T-cell (primary cell): ENCODE data around the gene PACSIN3. TPM values are rescaled to one million over a fixed set of nuclear protein-coding genes. Genes with fewer than 3 reads are reported as not detected.

Experiments
- ATAC-seq, 4 experiments: fragments of 200-7000 bp in 3 of 4; fragments of 150-1000 bp in 1 of 4; cut with Tn5 transposase; replicated peaks in 1 of 4; 1 replicate in 3 of 4; 2 replicates in 1 of 4; pipeline ENCODE4 v1.10.0; 2021; ENCODE audit warnings: moderate library complexity in 3 of 4, mild to moderate bottlenecking in 2 of 4, moderate number of reproducible peaks in 1 of 4
- CTCF ChIA-PET, 2 donors: fragments of 300-600 bp; sonication (Branson Sonifier 250); formaldehyde crosslinking; loops; one replicate each; lab custom pipeline; 2022; ENCODE audit warnings: antibody characterized with exemption in 2 of 2; lab: Charles Lee
- POLR2A ChIA-PET, 2 donors: fragments of 300-600 bp; sonication (Branson Sonifier 250); formaldehyde crosslinking; loops; one replicate each; lab custom pipeline; 2022; ENCODE audit warnings: antibody characterized with exemption in 2 of 2; lab: Charles Lee
- DNase-seq, 35 experiments: peaks; one replicate each; pipeline versions ENCODE4 v3.0.0 to v3.0.0-alpha.2; 2013 to 2023
- H3K27ac ChIP-seq: one replicate; pipeline ENCODE4 v1.5.1; 2013; ENCODE audit warnings: low read length
- H3K27me3 ChIP-seq, 2 experiments: replicated peaks in 1 of 2; 1 replicate in 1 of 2; 2 replicates in 1 of 2; pipeline versions ENCODE4 v1.6.1 to v1.7.0; 2013; ENCODE audit warnings: low read length in 1 of 2, mixed read lengths in 1 of 2; ENCODE audit not compliant: control insufficient read depth in 2 of 2, insufficient read depth in 2 of 2; ENCODE audit errors: extremely low read depth in 1 of 2
- H3K36me3 ChIP-seq, 2 donors: 1 replicate in 1 of 2; 2 replicates in 1 of 2; pipeline versions ENCODE4 v1.6.1 to v1.7.0; 2013; ENCODE audit warnings: low read length in 1 of 2; ENCODE audit not compliant: control insufficient read depth in 2 of 2, insufficient read depth in 1 of 2; ENCODE audit errors: extremely low read depth in 1 of 2
- H3K4me1 ChIP-seq, 2 experiments: 1 replicate in 1 of 2; 2 replicates in 1 of 2; pipeline versions ENCODE4 v1.6.1 to v1.7.0; 2013; ENCODE audit warnings: low read length in 2 of 2, mixed read lengths in 1 of 2; ENCODE audit not compliant: insufficient read depth in 2 of 2, control insufficient read depth in 1 of 2; ENCODE audit errors: extremely low read depth in 1 of 2
- H3K4me3 ChIP-seq, 2 donors: 1 replicate in 1 of 2; 2 replicates in 1 of 2; pipeline versions ENCODE4 v1.5.1 to v1.7.0; 2013; ENCODE audit warnings: mild to moderate bottlenecking in 2 of 2, low read length in 1 of 2, moderate library complexity in 1 of 2; ENCODE audit not compliant: control insufficient read depth in 1 of 2; ENCODE audit errors: extremely low read depth in 1 of 2
- H3K9me3 ChIP-seq: 2 replicates; pipeline ENCODE4 v1.7.0; 2013
- H3K27ac Mint-ChIP-seq, 2 donors: one replicate each; pipeline ENCODE4 v1.8.0; 2020 to 2021; ENCODE audit warnings: mild to moderate bottlenecking in 2 of 2, mixed read lengths in 2 of 2
- H3K27me3 Mint-ChIP-seq, 2 donors: one replicate each; pipeline ENCODE4 v1.8.0; 2021 to 2022; ENCODE audit warnings: mixed read lengths in 2 of 2
- H3K36me3 Mint-ChIP-seq: one replicate; pipeline ENCODE4 v1.8.0; 2021; ENCODE audit warnings: mixed read lengths
- H3K4me1 Mint-ChIP-seq, 3 donors: one replicate each; pipeline ENCODE4 v1.8.0; 2020 to 2022; ENCODE audit warnings: mixed read lengths in 3 of 3, mild to moderate bottlenecking in 1 of 3
- H3K4me3 Mint-ChIP-seq, 3 donors: one replicate each; pipeline ENCODE4 v1.8.0; 2020 to 2022; ENCODE audit warnings: mild to moderate bottlenecking in 3 of 3, mixed read lengths in 3 of 3, moderate library complexity in 3 of 3
- H3K9me3 Mint-ChIP-seq, 3 donors: one replicate each; pipeline ENCODE4 v1.8.0; 2020 to 2022; ENCODE audit warnings: mixed read lengths in 3 of 3
- WGBS: methylation state at CpG from one replicate; pipeline ENCODE4 v1.1.5; 2013; ENCODE audit warnings: missing lambda C conversion rate; ENCODE audit not compliant: insufficient coverage; 5-methylcytosine and 5-hydroxymethylcytosine counted together
- total RNA-seq, 35 experiments: library from RNA in 6 of 35; stranded (reverse) in 6 of 35; fragments of 120-200 nt in 1 of 35; gene quantifications; one replicate each; pipeline versions ENCODE4 v1.2.1 to v1.2.4 and lab custom pipeline; 2013 to 2026

The PACSIN3 gene
- total RNA-seq, 5 donors from 2014 or later (not counting 1 experiment from before 2014, with no cell fraction given) = 0.49 to 1.9 (median 1.4) TPM; not detected in 1

- H3K4me1 ChIP-seq = peaks cover 15 to 50% of the 10 kb centered on the region in 2 experiments
- peaks cover 38 to 46% (median 41%) of the 10 kb centered on the region in 3 donors for H3K4me1 Mint-ChIP-seq
These were observed 8.4 kb downstream of the PACSIN3 start for GRCh38 chr11:47177846-47178245.

DNA sequence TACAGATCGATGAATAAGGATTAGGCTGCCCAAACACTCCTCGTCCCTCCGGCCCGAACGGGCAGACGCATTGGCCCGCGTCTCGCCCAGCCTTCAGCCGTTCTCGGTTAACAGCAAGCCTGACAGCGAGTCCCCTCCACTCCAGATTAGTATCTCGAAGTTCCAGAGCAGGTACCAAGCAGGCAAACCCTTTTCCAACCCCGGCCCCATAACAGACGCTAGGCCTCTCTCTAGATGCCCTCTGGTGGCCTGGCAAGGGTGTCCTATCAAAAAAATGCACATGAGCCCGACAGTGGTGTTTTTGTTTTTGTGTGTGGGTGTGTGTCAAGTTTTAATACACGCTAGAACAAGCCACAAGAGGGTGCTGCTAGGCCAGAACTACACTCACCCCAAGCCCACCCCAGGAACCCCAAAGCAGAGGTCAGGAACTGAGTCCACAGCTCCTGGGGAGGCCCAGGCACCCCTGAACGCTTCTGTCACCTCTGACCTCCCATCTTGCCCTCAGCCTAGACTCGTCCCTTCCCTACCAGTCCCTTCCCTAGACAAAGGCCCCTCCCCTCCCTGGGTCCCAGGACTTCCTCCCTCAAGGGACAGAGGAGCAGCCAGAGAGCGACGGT lies 8.9 kb downstream of the PACSIN3 start:
- Histone ChIP-seq H3K27ac (peak overlapping the region; percentile 98), H3K27me3 (peaks cover 0 to 7% of the 10 kb centered on the region in 2 experiments), H3K4me3 (peak overlapping the region; percentile 81 to 100), H3K9me3 (no peaks in the 10 kb centered on the region), H3K36me3 (peaks cover 0 to 25% of the 10 kb centered on the region in 2 donors), H3K4me1 (peaks cover 16 to 56% of the 10 kb centered on the region in 2 experiments)
- Mint-ChIP-seq H3K27me3 (peaks cover 0 to 2% of the 10 kb centered on the region in 2 donors), H3K4me1 (peaks cover 43 to 51% (median 45%) of the 10 kb centered on the region in 3 donors), H3K27ac (peak overlapping the region; percentile 99 to 100), H3K4me3 (peak overlapping the region; percentile 95 to 98 (median 96)), H3K36me3 (peaks cover 8% of the 10 kb centered on the region), H3K9me3 (no peaks in the 10 kb centered on the region)
- ChIA-PET POLR2A (interaction anchor here in 1 of 2 donors (1.2 kb wide), 1 partner anchor 37 kb away, joined by 4 read pairs; the partner anchor contains the start of gene DDB2), CTCF (interaction anchor here (0.6 to 1.8 kb wide), 9 partner anchors 10 to 277 kb away, joined by 3 to 7 read pairs (median 5); partner anchors contain the start of genes DDB2 (in 1 of the 2) and PACSIN3 (in 1 of the 2))
- DNase-seq (peak in 34 of 35 experiments; percentile 61 to 87 (median 74)), ATAC-seq (peak; percentile 65 to 74 (median 70))
- WGBS = 5% methylated on average over 14 of the region's 21 CpGs

More at GRCh38 chr11:47177846-47178245, 8.4 kb downstream of the PACSIN3 start:
- Mint-ChIP-seq H3K36me3 (peaks cover 5% of the 10 kb centered on the region), H3K27ac (peak overlapping the region; percentile 99 to 100), H3K27me3 (peaks cover 0 to 5% of the 10 kb centered on the region in 2 donors), H3K4me3 (peak overlapping the region; percentile 95 to 98 (median 96)), H3K9me3 (no peaks in the 10 kb centered on the region)
- ChIA-PET POLR2A (interaction anchor here in 1 of 2 donors (0.6 to 1.2 kb wide), 2 partner anchors 36 to 124 kb away, joined by 4 to 6 read pairs; partner anchors contain the start of gene DDB2), CTCF (interaction anchor here (0.6 to 1.8 kb wide), 8 partner anchors 9 to 275 kb away, joined by 3 to 7 read pairs (median 4); partner anchors contain the start of genes DDB2 (in 1 of the 2) and PACSIN3 (in 1 of the 2))
- Histone ChIP-seq H3K27ac (peak overlapping the region; percentile 98), H3K27me3 (peaks cover 0 to 12% of the 10 kb centered on the region in 2 experiments), H3K36me3 (peaks cover 0 to 20% of the 10 kb centered on the region in 2 donors), H3K4me3 (peak overlapping the region in 1 of 2 donors; percentile 100), H3K9me3 (no peaks in the 10 kb centered on the region)
- DNase-seq = no peak
- ATAC-seq = no peak
- WGBS = 81% methylated on average over 6 of the region's 6 CpGs

GRCh38 chr11:47176328-47177228 lies 9.7 kb downstream of the PACSIN3 start, which contains the start of gene ARFGAP2:
Gene ARFGAP2 (minus strand): TSS chr11:47176879. CDS start chr11:47176853, 26 bp downstream.
- Mint-ChIP-seq H3K4me1 (peaks cover 47 to 56% (median 49%) of the 10 kb centered on the region in 3 donors), H3K27ac (peak within 1 kb of the TSS; percentile 99 to 100), H3K27me3 (peaks cover 0 to 2% of the 10 kb centered on the region in 2 donors), H3K36me3 (peaks cover 11% of the 10 kb centered on the region), H3K9me3 (no peaks in the 10 kb centered on the region), H3K4me3 (peak within 1 kb of the TSS; percentile 95 to 98 (median 96))
- DNase-seq = peak; percentile 86 to 98 (median 95)
- under 1% methylated on average over 69 of the region's 89 CpGs for WGBS
- peaks cover 4 to 33% of the 10 kb centered on the region in 2 donors for H3K36me3 ChIP-seq
- H3K27me3 ChIP-seq = peaks cover 0 to 5% of the 10 kb centered on the region in 2 experiments
- peak within 1 kb of the TSS; percentile 96 to 100 for H3K4me3 ChIP-seq
- ChIA-PET CTCF (interaction anchor here (0.6 to 1.7 kb wide), 4 partner anchors 10 to 278 kb away, joined by 3 to 6 read pairs (median 5); partner anchors contain the start of gene PACSIN3 (in 1 of the 2)), POLR2A (interaction anchor here in 1 of 2 donors (1.0 kb wide), 1 partner anchor 44 kb away, joined by 3 read pairs; no protein-coding TSS in a partner anchor)
- peak; percentile 93 to 95 (median 94) for ATAC-seq
- peak within 1 kb of the TSS; percentile 98 for H3K27ac ChIP-seq
- peaks cover 16 to 58% of the 10 kb centered on the region in 2 experiments for H3K4me1 ChIP-seq
- no peaks in the 10 kb centered on the region for H3K9me3 ChIP-seq

GRCh38 chr11:47175746-47176327 lies 10.4 kb downstream of the PACSIN3 start:
- Histone ChIP-seq H3K36me3 (peaks cover 6 to 40% of the 10 kb centered on the region in 2 donors), H3K27me3 (no peaks in the 10 kb centered on the region), H3K4me1 (peaks cover 19 to 58% of the 10 kb centered on the region in 2 experiments), H3K27ac (peak overlapping the region; percentile 92), H3K4me3 (peak overlapping the region; percentile 96 to 100), H3K9me3 (no peaks in the 10 kb centered on the region)
- Mint-ChIP-seq H3K27ac (peak overlapping the region; percentile 94 to 99), H3K9me3 (no peaks in the 10 kb centered on the region), H3K27me3 (peaks cover 0 to 2% of the 10 kb centered on the region in 2 donors), H3K4me3 (peak overlapping the region; percentile 95 to 98 (median 96)), H3K4me1 (peaks cover 54 to 61% (median 54%) of the 10 kb centered on the region in 3 donors), H3K36me3 (peaks cover 11% of the 10 kb centered on the region)
- ChIA-PET CTCF (interaction anchor here in 1 of 2 donors (0.7 kb wide), 1 partner anchor 558 kb away, joined by 3 read pairs; no protein-coding TSS in a partner anchor), POLR2A (interaction anchor here in 1 of 2 donors (1.0 kb wide), 1 partner anchor 44 kb away, joined by 3 read pairs; no protein-coding TSS in a partner anchor)
- no peak for ATAC-seq
- 37% methylated on average over 14 of the region's 14 CpGs for WGBS
- no peak for DNase-seq

- Mint-ChIP-seq H3K9me3 (no peaks in the 10 kb centered on the region), H3K4me1 (peaks cover 50 to 53% (median 52%) of the 10 kb centered on the region in 3 donors), H3K27me3 (no peaks in the 10 kb centered on the region), H3K4me3 (no peak overlapping the region), H3K27ac (no peak overlapping the region), H3K36me3 (peaks cover 16% of the 10 kb centered on the region)
- Histone ChIP-seq H3K4me3 (no peak overlapping the region), H3K27me3 (no peaks in the 10 kb centered on the region), H3K27ac (no peak overlapping the region), H3K4me1 (peaks cover 17 to 47% of the 10 kb centered on the region in 2 experiments), H3K9me3 (no peaks in the 10 kb centered on the region), H3K36me3 (peaks cover 6 to 61% of the 10 kb centered on the region in 2 donors)
- WGBS = 77% methylated on average over 4 of the region's 6 CpGs
- POLR2A ChIA-PET = interaction anchor here in 1 of 2 donors (0.5 kb wide), 2 partner anchors 10 to 12 kb away, joined by 3 to 6 read pairs; no protein-coding TSS in a partner anchor
- ATAC-seq (no peak), DNase-seq (no peak)
- CTCF ChIA-PET = interaction anchor here in 1 of 2 donors (1.2 kb wide), 2 partner anchors 10 to 12 kb away, joined by 3 to 4 read pairs; no protein-coding TSS in a partner anchor
These were observed 13.4 kb downstream of the PACSIN3 start for GRCh38 chr11:47172740-47173336.
